ENCODE data around the gene BNIP5. TPM values are rescaled to one million over a fixed set of nuclear protein-coding genes. Genes with fewer than 3 reads are reported as not detected.

The BNIP5 gene
- total and polyA plus RNA-seq, 2 of the 13 experiments (the other 11 are each of a cell fraction or from before 2014, with no cell fraction given) = not detected

GRCh38 chr6:36347621-36348020 lies 10.9 kb upstream of the BNIP5 start:
- no TSS peak for BruUV-seq (replicated peaks)
- intact Hi-C loops (cut with micrococcal nuclease; ENCODE audit: unreplicated experiment) = no loop called here
- H3K79me2 ChIP-seq (ENCODE audit: insufficient read depth, low read length) = no peaks in the 10 kb centered on the region
- ChIA-PET POLR2A (no interaction called here), CTCF (ENCODE audit: low intra/inter-chr PET ratio, low total read pairs) (no interaction called here)
- H3K27ac ChIP-seq (ENCODE audit: extremely low read length, insufficient read depth, low read length) = no peak overlapping the region
- no peak overlapping the region for H3K4me2 ChIP-seq (ENCODE audit: low read depth, low read length)
- no peak overlapping the region for H2AFZ ChIP-seq (ENCODE audit: low read length)
- H3K4me3 ChIP-seq (replicated peaks in 1 of 3; ENCODE audit: insufficient read depth in 1 of 3, low read depth in 2 of 3, low read length in 3 of 3) = no peak overlapping the region
- DNase-seq (ENCODE audit: low spot score) (no peak), FAIRE-seq (no peak), ATAC-seq (no peak)
- in situ Hi-C loops (cut with HindIII; ENCODE audit: extremely low pct_ligation_motif_present, low pct_unique_long_range_greater_than_20kb) = no loop called here
- no peaks in the 10 kb centered on the region for H3K9me3 ChIP-seq (ENCODE audit: low read length)
- H3K36me3 ChIP-seq (replicated peaks in 1 of 2; ENCODE audit: control insufficient read depth in 1 of 2, insufficient read depth in 2 of 2, low read length in 2 of 2) = no peaks in the 10 kb centered on the region
- no peaks in the 10 kb centered on the region for H4K20me1 ChIP-seq (ENCODE audit: insufficient read depth, low read length)
- 24% methylated on average over 4 of the region's 4 CpGs for WGBS (ENCODE audit: low lambda C conversion rate)
- H3K27me3 ChIP-seq (ENCODE audit: control insufficient read depth in 1 of 2, insufficient read depth in 2 of 2, low read length in 2 of 2) = peaks cover 0 to 9% of the 10 kb centered on the region in 2 experiments; a peak in 3 of 5 replicates
- H3K9ac ChIP-seq (ENCODE audit: insufficient read depth, low read depth, low read length) = no peak overlapping the region
- TF ChIP-seq ZSCAN9 (CRISPR knock-in tag; IDR thresholded peaks at IDR 0.05; ENCODE audit: borderline replicate concordance) (no peak), ZNF670 (CRISPR knock-in tag; IDR thresholded peaks at IDR 0.05; ENCODE audit: borderline replicate concordance) (no peak), HOMEZ (CRISPR knock-in tag; IDR thresholded peaks at IDR 0.05; ENCODE audit: low read depth) (no peak)
- 0 out of 2 replicates have a peak, but pooled peaks cover 5% of the 10 kb centered on the region for H3K4me1 ChIP-seq (ENCODE audit: insufficient read depth, low read length)

GRCh38 chr6:36346486-36347273 lies 10.0 kb upstream of the BNIP5 start:
- in situ Hi-C loops (cut with HindIII; ENCODE audit: extremely low pct_ligation_motif_present, low pct_unique_long_range_greater_than_20kb) = no loop called here
- H3K79me2 ChIP-seq (ENCODE audit: insufficient read depth, low read length) = no peaks in the 10 kb centered on the region
- no peak overlapping the region for H3K4me2 ChIP-seq (ENCODE audit: low read depth, low read length)
- WGBS (ENCODE audit: low lambda C conversion rate) = 73% methylated on average over 20 of the region's 20 CpGs
- H3K4me1 ChIP-seq (ENCODE audit: insufficient read depth, low read length) = 0 out of 2 replicates have a peak, but pooled peaks cover 5% of the 10 kb centered on the region
- H3K9me3 ChIP-seq (ENCODE audit: low read length) = no peaks in the 10 kb centered on the region
- H4K20me1 ChIP-seq (ENCODE audit: insufficient read depth, low read length) = no peaks in the 10 kb centered on the region
- no peak overlapping the region for H3K9ac ChIP-seq (ENCODE audit: insufficient read depth, low read depth, low read length)
- no peaks in the 10 kb centered on the region for H3K36me3 ChIP-seq (replicated peaks in 1 of 2; ENCODE audit: control insufficient read depth in 1 of 2, insufficient read depth in 2 of 2, low read length in 2 of 2)
- intact Hi-C loops (cut with micrococcal nuclease; ENCODE audit: unreplicated experiment) = no loop called here
- no peak; the same call in 2 of the 3 replicates for ATAC-seq
- H3K27ac ChIP-seq (ENCODE audit: extremely low read length, insufficient read depth, low read length) = no peak overlapping the region
- no peak overlapping the region for H2AFZ ChIP-seq (ENCODE audit: low read length)
- BruUV-seq (replicated peaks) = no TSS peak
- CTCF ChIA-PET (ENCODE audit: low intra/inter-chr PET ratio, low total read pairs) = no interaction called here
- no peak for DNase-seq (ENCODE audit: low spot score)
- no peak overlapping the region for H3K4me3 ChIP-seq (replicated peaks in 1 of 3; ENCODE audit: insufficient read depth in 1 of 3, low read depth in 2 of 3, low read length in 3 of 3)
- no peak for FAIRE-seq
- TF ChIP-seq RXRA (CRISPR knock-in tag; IDR thresholded peaks at IDR 0.05) = no peak
- TF ChIP-seq ZNF207 (IDR thresholded peaks at IDR 0.05; ENCODE audit: borderline replicate concordance) = no peak
- no peak for TF ChIP-seq ZNF839 (CRISPR knock-in tag; IDR thresholded peaks at IDR 0.05; ENCODE audit: borderline replicate concordance)
- TF ChIP-seq KDM5A (IDR thresholded peaks at IDR 0.05; ENCODE audit: borderline replicate concordance, low read length) = no peak
- TF ChIP-seq GATA4 (IDR thresholded peaks at IDR 0.05; ENCODE audit: borderline replicate concordance, low read depth) = no peak
- no peak for TF ChIP-seq ZBTB34 (CRISPR knock-in tag; IDR thresholded peaks at IDR 0.05)
- TF ChIP-seq ZNF550 (CRISPR knock-in tag; IDR thresholded peaks at IDR 0.05; ENCODE audit: borderline replicate concordance) = no peak
- no peak for TF ChIP-seq BRCA1 (CRISPR knock-in tag; IDR thresholded peaks at IDR 0.05)
- TF ChIP-seq GLI4 (CRISPR knock-in tag; IDR thresholded peaks at IDR 0.05; ENCODE audit: borderline replicate concordance) = no peak
- peaks cover 0 to 9% of the 10 kb centered on the region in 2 experiments; a peak in 3 of 5 replicates for H3K27me3 ChIP-seq (ENCODE audit: control insufficient read depth in 1 of 2, insufficient read depth in 2 of 2, low read length in 2 of 2)
- POLR2A ChIA-PET = no interaction called here

Measured in HepG2 (cell line).